HepG2 (cell line): ENCODE data around the gene SURF1. TPM values are rescaled to one million over a fixed set of nuclear protein-coding genes. Genes with fewer than 3 reads are reported as not detected.
A peak's percentile ranks its signal among the peaks of the same experiment; 100 is the strongest.

ENCODE experiments used
- CCAR2 ChIP-seq: fragments of 200-400 bp; formaldehyde crosslinking; optimal IDR thresholded peaks from 2 replicates; pipeline ENCODE3; 2018; ENCODE audit warnings: low read depth, mild to moderate bottlenecking, low read length, moderate library complexity
- CENPX ChIP-seq: sonication (generic); formaldehyde crosslinking; IDR thresholded peaks from 2 replicates; pipeline ENCODE4 v1.9.0; 2021; ENCODE audit warnings: mild to moderate bottlenecking, missing genetic modification reagents, moderate library complexity
- CSRNP2 ChIP-seq: sonication (generic); formaldehyde crosslinking; conservative IDR thresholded peaks from 2 replicates; pipeline ENCODE4 v1.8.0; 2022; ENCODE audit warnings: low read depth, missing genetic modification reagents
- GATAD1 ChIP-seq: IDR thresholded peaks from 2 replicates; pipeline ENCODE4 v1.6.1; 2016; ENCODE audit warnings: missing genetic modification reagents, missing compliant biosample characterization
- GPN1 ChIP-seq: sonication (generic); formaldehyde crosslinking; IDR thresholded peaks from 2 replicates; pipeline ENCODE4 v1.5.1; 2020; ENCODE audit warnings: missing genetic modification reagents, borderline replicate concordance
- GZF1 ChIP-seq: sonication (generic); formaldehyde crosslinking; IDR thresholded peaks from 2 replicates; pipeline ENCODE4 v1.5.1; 2020; ENCODE audit warnings: mild to moderate bottlenecking, missing genetic modification reagents
- HOXA3 ChIP-seq: sonication (generic); formaldehyde crosslinking; IDR thresholded peaks from 2 replicates; pipeline ENCODE4 v1.5.0; 2020; ENCODE audit warnings: missing genetic modification reagents
- MAFK ChIP-seq, 2 experiments: IDR thresholded peaks in 1 of 2; conservative IDR thresholded peaks in 1 of 2; 2 replicates each; pipeline ENCODE4 v1.6.1; 2011; ENCODE audit warnings: improper control_type of control experiment in 2 of 2, low read length in 2 of 2
- MIER3 ChIP-seq: IDR thresholded peaks from 2 replicates; pipeline ENCODE4 v1.6.1; 2016; ENCODE audit warnings: missing compliant biosample characterization, borderline replicate concordance
- NR3C1 ChIP-seq: sonication (generic); formaldehyde crosslinking; IDR thresholded peaks from 2 replicates; pipeline ENCODE4 v1.4.0; 2020; ENCODE audit warnings: missing genetic modification reagents
- SUZ12 ChIP-seq: fragments of 150-350 bp; IDR thresholded peaks from 2 replicates; pipeline ENCODE4 v1.6.1; 2014; ENCODE audit warnings: low read depth, low read length
- TBP ChIP-seq: sonication (generic); formaldehyde crosslinking; IDR thresholded peaks from 2 replicates; pipeline ENCODE4 v1.5.0; 2020; ENCODE audit warnings: missing genetic modification reagents
- TGIF2 ChIP-seq: IDR thresholded peaks from 2 replicates; pipeline ENCODE4 v1.6.1; 2016; ENCODE audit warnings: control low read depth, missing compliant biosample characterization
- TP53 ChIP-seq: sonication (generic); formaldehyde crosslinking; conservative IDR thresholded peaks from 2 replicates; pipeline ENCODE4 v1.4.0; 2020; ENCODE audit warnings: missing genetic modification reagents
- ZBTB2 ChIP-seq: sonication (generic); formaldehyde crosslinking; IDR thresholded peaks from 2 replicates; pipeline ENCODE4 v1.8.0; 2022; ENCODE audit warnings: low read depth, missing genetic modification reagents
- ZNF12 ChIP-seq: sonication (generic); formaldehyde crosslinking; IDR thresholded peaks from 2 replicates; pipeline ENCODE4 v1.5.0; 2020; ENCODE audit warnings: missing genetic modification reagents
- ZNF121 ChIP-seq: sonication (generic); formaldehyde crosslinking; IDR thresholded peaks from 2 replicates; pipeline ENCODE4 v1.5.0; 2020; ENCODE audit warnings: mild to moderate bottlenecking, missing genetic modification reagents
- ZNF282 ChIP-seq: fragments of 450-650 bp; IDR thresholded peaks from 2 replicates; pipeline ENCODE4 v1.6.1; 2018; ENCODE audit not compliant: partially characterized antibody
- ZNF431 ChIP-seq: sonication (generic); formaldehyde crosslinking; IDR thresholded peaks from 2 replicates; pipeline ENCODE4 v1.9.0; 2022; ENCODE audit warnings: missing genetic modification reagents, low read depth, mild to moderate bottlenecking, borderline replicate concordance
- ZNF570 ChIP-seq: sonication (generic); formaldehyde crosslinking; IDR thresholded peaks from 2 replicates; pipeline ENCODE4 v1.4.0; 2020; ENCODE audit warnings: mild to moderate bottlenecking, missing genetic modification reagents, borderline replicate concordance
- ZNF788 ChIP-seq: sonication (generic); formaldehyde crosslinking; IDR thresholded peaks from 2 replicates; pipeline ENCODE4 v1.5.0; 2020; ENCODE audit warnings: mild to moderate bottlenecking, missing genetic modification reagents, borderline replicate concordance
- ZNF879 ChIP-seq: sonication (generic); formaldehyde crosslinking; IDR thresholded peaks from 2 replicates; pipeline ENCODE4 v1.8.1; 2023; ENCODE audit warnings: missing genetic modification reagents
- polyA plus RNA-seq, 8 experiments: library from polyadenylated mRNA; depleted of rRNA in 3 of 8; stranded (reverse) in 7 of 8; unstranded in 1 of 8; fragments of >200 nt; fragmentation: Illumina TruSeq in 4 of 8; extraction: Trizol in 4 of 8; gene quantifications; 2 replicates each; pipeline versions ENCODE4 v1.2.1 to v1.2.3, GENCODE V29; 2011 to 2016; ENCODE audit warnings: low read depth in 4 of 8, missing spikeins in 1 of 8, mixed read lengths in 1 of 8; ENCODE audit not compliant: insufficient read depth in 1 of 8
- total RNA-seq, 5 experiments: library from RNA; depleted of rRNA; stranded (reverse); fragments of >200 nt; fragmentation: Illumina TruSeq; extraction: Trizol; gene quantifications; 2 replicates each; pipeline ENCODE4 v1.2.3, GENCODE V29; 2016; ENCODE audit warnings: low read depth in 1 of 5
- TF ChIP-seq, protein P1 (sequence below): sonication (generic); formaldehyde crosslinking; IDR thresholded peaks from 2 replicates; pipeline ENCODE4 v1.5.0; 2020; ENCODE audit warnings: mild to moderate bottlenecking, missing genetic modification reagents
- TF ChIP-seq, protein P2 (sequence below): sonication (generic); formaldehyde crosslinking; IDR thresholded peaks from 2 replicates; pipeline ENCODE4 v1.4.0; 2020; ENCODE audit warnings: missing genetic modification reagents, low read depth, mild to moderate bottlenecking, borderline replicate concordance

SURF1 gene
- total and polyA plus RNA-seq, 2 of the 13 experiments (the other 11 are each of a cell fraction or from before 2014, with no cell fraction given): 17.8 to 40.7 TPM

- peak; percentile 92 for TF ChIP-seq MIER3 (CRISPR knock-in tag)
- TF ChIP-seq MAFK (conservative IDR thresholded peaks at IDR 0.05 in 1 of 2, IDR thresholded peaks at IDR 0.05 in 1 of 2; ENCODE audit: low read length in 2 of 2): peak in 1 of 2 experiments; percentile 55; a peak in 2 of 4 replicates
- TF ChIP-seq ZNF431 (CRISPR knock-in tag): peak; percentile 30; the same call in 1 of the 2 replicates
- no peak for TF ChIP-seq ZNF282
- peak; percentile 67; the same call in 1 of the 2 replicates for TF ChIP-seq GZF1
- peak; percentile 97 for TF ChIP-seq GATAD1 (CRISPR knock-in tag)
- TF ChIP-seq CSRNP2 (CRISPR knock-in tag): no peak; the same call in 1 of the 2 replicates
- no peak for TF ChIP-seq ZNF879
- no peak for TF ChIP-seq CENPX
- no peak for TF ChIP-seq CCAR2
- no peak; the same call in 1 of the 2 replicates for TF ChIP-seq GPN1 (CRISPR knock-in tag)
- TF ChIP-seq ZNF12 (CRISPR knock-in tag): peak; percentile 71
- TF ChIP-seq TBP: no peak
- TF ChIP-seq ZNF788 (CRISPR knock-in tag): peak; percentile 96
- TF ChIP-seq, protein P1, sequence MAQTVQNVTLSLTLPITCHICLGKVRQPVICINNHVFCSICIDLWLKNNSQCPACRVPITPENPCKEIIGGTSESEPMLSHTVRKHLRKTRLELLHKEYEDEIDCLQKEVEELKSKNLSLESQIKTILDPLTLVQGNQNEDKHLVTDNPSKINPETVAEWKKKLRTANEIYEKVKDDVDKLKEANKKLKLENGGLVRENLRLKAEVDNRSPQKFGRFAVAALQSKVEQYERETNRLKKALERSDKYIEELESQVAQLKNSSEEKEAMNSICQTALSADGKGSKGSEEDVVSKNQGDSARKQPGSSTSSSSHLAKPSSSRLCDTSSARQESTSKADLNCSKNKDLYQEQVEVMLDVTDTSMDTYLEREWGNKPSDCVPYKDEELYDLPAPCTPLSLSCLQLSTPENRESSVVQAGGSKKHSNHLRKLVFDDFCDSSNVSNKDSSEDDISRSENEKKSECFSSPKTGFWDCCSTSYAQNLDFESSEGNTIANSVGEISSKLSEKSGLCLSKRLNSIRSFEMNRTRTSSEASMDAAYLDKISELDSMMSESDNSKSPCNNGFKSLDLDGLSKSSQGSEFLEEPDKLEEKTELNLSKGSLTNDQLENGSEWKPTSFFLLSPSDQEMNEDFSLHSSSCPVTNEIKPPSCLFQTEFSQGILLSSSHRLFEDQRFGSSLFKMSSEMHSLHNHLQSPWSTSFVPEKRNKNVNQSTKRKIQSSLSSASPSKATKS (CRISPR knock-in tag): peak; percentile 52; the same call in 1 of the 2 replicates
- peak; percentile 81 for TF ChIP-seq TGIF2 (CRISPR knock-in tag)
- no peak for TF ChIP-seq SUZ12
- peak; percentile 71; the same call in 1 of the 2 replicates for TF ChIP-seq TP53 (CRISPR knock-in tag)
- no peak for TF ChIP-seq ZNF570 (CRISPR knock-in tag)
- TF ChIP-seq ZNF121 (CRISPR knock-in tag): no peak
- TF ChIP-seq, protein P2, sequence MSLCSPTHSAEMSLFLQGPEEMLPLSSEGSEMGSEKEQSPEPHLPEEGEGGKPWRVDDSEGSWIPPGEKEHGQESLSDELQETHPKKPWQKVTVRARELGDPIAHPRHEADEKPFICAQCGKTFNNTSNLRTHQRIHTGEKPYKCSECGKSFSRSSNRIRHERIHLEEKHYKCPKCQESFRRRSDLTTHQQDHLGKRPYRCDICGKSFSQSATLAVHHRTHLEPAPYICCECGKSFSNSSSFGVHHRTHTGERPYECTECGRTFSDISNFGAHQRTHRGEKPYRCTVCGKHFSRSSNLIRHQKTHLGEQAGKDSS (CRISPR knock-in tag): peak; percentile 85; the same call in 1 of the 2 replicates
- peak; percentile 98 for TF ChIP-seq HOXA3 (CRISPR knock-in tag)
- no peak for TF ChIP-seq NR3C1 (CRISPR knock-in tag)
- TF ChIP-seq ZBTB2 (CRISPR knock-in tag): peak; percentile 93
Observed at GRCh38 chr9:133335924-133336811, 20.1 kb downstream of the SURF1 start, which contains the start of gene SURF6 (continued).
